C4-2B (cell line): Measurements from ENCODE around the gene AOC2.

Source experiments
- H3K27ac ChIP-seq: fragments of 450-650 bp; 2 replicates; pipeline ENCODE4 v1.5.1; 2017
- CTCF ChIP-seq: fragments of 450-650 bp; conservative IDR thresholded peaks from 2 replicates; pipeline ENCODE4 v1.5.1; 2017; ENCODE audit warnings: mild to moderate bottlenecking
- ZFX ChIP-seq: fragments of 450-650 bp; IDR thresholded peaks from 2 replicates; pipeline ENCODE4 v1.6.1; 2017

AOC2 gene

DNA sequence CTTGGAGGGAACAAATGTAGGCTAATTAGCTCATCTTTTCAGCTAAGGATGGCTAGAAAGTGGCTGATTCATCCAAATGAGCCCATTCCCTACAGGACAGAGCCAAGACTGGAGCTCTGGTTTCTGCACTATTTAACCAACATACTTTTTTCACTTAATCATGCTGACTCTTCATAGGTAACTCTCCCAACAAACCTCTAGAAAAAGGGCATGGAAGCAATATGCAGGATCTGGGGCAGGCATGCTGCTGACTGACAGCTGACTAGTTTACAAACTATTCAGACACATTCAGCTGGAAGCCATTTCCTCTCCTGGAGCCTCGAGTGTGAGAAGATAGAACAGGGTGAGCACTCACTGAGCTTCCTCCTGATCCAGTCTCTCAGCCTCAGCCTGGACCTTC is 26.5 kb upstream of the AOC2 start:
- H3K27ac ChIP-seq: no peak overlapping the region
- TF ChIP-seq ZFX (no peak), CTCF (no peak)

- TF ChIP-seq ZFX: no peak
- no peak for TF ChIP-seq CTCF
- H3K27ac ChIP-seq: no peak overlapping the region
Observed at GRCh38 chr17:42818379-42818778, 26.0 kb upstream of the AOC2 start.

DNA sequence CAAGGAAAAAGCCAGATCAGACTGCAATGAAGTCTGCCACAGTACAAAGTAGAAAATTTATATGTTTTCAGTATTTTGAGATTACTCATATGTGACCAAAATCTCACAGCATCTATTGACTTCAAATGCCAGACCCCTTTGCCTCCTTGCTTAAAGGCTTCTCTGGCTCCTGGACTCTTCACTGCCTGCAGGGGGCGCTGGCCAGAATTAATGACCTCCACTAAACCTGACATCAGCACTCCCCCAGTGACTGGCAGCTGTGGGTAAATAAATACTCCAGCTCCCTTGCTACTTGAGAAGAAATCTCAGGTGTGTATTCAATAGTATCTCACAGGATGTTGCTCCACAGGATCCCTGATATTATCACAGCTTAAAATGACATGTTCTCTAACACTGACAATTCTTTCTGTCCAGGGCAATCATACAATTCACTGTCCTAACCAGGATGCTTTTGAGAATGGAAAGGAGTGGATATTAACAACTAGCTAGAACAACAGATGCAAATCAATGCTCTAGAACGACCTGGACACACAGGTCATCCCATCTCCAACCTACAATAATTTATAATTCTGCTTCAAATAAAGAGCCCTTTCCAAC is 24.3 kb upstream of the AOC2 start:
- TF ChIP-seq ZFX: no peak
- peak; percentile 92 for TF ChIP-seq CTCF
- H3K27ac ChIP-seq: no peak overlapping the region

GRCh38 chr17:42821176-42821575 is 23.2 kb upstream of the AOC2 start:
- no peak for TF ChIP-seq CTCF
- TF ChIP-seq ZFX: no peak
- H3K27ac ChIP-seq: no peak overlapping the region

- no peak for TF ChIP-seq CTCF
- no peak for TF ChIP-seq ZFX
- H3K27ac ChIP-seq: no peak overlapping the region
Observed at GRCh38 chr17:42827472-42827871, 16.9 kb upstream of the AOC2 start.

- TF ChIP-seq ZFX (no peak), CTCF (no peak)
Observed at GRCh38 chr17:42830971-42831370, 13.4 kb upstream of the AOC2 start.

DNA sequence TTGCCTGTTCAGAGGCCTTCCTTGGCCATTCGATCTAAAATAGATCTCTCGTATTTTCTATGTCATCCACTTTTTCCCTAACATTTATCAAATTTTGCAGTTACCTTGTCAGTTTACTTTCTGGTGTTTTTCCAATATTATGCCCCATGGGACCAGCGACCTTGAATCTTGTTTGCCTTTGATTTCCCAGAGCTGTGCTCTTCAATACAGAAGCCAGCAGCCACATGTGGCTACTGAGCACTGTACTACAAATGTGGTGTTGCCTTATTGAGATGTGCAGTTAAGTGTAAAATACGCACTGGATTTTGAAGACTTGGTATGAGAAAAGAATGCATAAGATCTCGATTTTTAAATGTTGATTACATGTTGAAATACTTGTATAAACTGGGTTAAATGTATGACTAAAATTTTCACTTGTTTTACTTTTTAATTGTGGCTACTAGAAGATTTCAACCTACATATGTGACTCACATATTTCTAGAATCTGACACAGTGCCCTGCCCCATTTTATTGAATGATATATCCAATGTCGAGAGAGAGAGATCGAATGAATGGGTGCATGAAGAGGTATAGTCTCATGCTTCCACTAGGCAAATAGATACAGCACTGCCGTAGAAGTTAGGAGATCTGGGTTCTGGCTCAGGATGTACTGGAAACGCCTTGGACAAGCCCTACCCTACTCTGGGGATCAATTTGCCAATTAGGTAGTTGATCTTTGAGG is 12.0 kb upstream of the AOC2 start:
- peak overlapping the region; percentile 91 for H3K27ac ChIP-seq
- TF ChIP-seq CTCF: no peak
- no peak for TF ChIP-seq ZFX

More at GRCh38 chr17:42830971-42831370, 13.4 kb upstream of the AOC2 start:
- no peak overlapping the region for H3K27ac ChIP-seq
